GM23338 (cell line): Measurements from ENCODE around the gene LRIT1. TPM values are rescaled to one million over a fixed set of nuclear protein-coding genes. Genes with fewer than 3 reads are reported as not detected.

ENCODE experiments used
- ATAC-seq: fragments of 200-7000 bp; cut with Tn5 transposase; 3 replicates; pipeline ENCODE4 v1.9.1; 2020
- DNase-seq: peaks from one replicate; pipeline ENCODE4 v3.0.0-alpha.2; 2015; ENCODE audit warnings: low spot score
- H2AFZ ChIP-seq: fragments of 200-600 bp; sonication (generic); 2 replicates; pipeline ENCODE4 v1.8.0; 2016; ENCODE audit warnings: antibody characterized with exemption, mild to moderate bottlenecking, moderate library complexity
- H3F3A ChIP-seq: fragments of 200-600 bp; sonication (generic); replicated peaks from 2 replicates; pipeline ENCODE4 v1.8.0; 2017; ENCODE audit warnings: antibody characterized with exemption, mixed run types, low read depth
- H3K27ac ChIP-seq: fragments of 200-600 bp; sonication (generic); 2 replicates; pipeline ENCODE4 v1.6.1; 2016; ENCODE audit warnings: low read depth
- H3K27me3 ChIP-seq: fragments of 200-600 bp; sonication (generic); 2 replicates; pipeline ENCODE4 v1.8.0; 2016; ENCODE audit warnings: mild to moderate bottlenecking, mixed run types, moderate library complexity; ENCODE audit not compliant: insufficient read depth
- H3K36me3 ChIP-seq: fragments of 200-600 bp; sonication (generic); 2 replicates; pipeline ENCODE4 v1.8.0; 2016; ENCODE audit warnings: mild to moderate bottlenecking; ENCODE audit not compliant: insufficient read depth
- H3K4me1 ChIP-seq: fragments of 200-600 bp; sonication (generic); 2 replicates; pipeline ENCODE4 v1.8.0; 2016; ENCODE audit warnings: mild to moderate bottlenecking, moderate library complexity; ENCODE audit not compliant: insufficient read depth
- H3K4me2 ChIP-seq: fragments of 200-600 bp; sonication (generic); 2 replicates; pipeline ENCODE4 v1.7.1; 2017; ENCODE audit warnings: mixed run types
- H3K4me3 ChIP-seq: fragments of 200-600 bp; sonication (generic); 2 replicates; pipeline ENCODE4 v1.6.1; 2016; ENCODE audit warnings: mixed run types
- H3K79me2 ChIP-seq: fragments of 200-600 bp; sonication (generic); replicated peaks from 2 replicates; pipeline ENCODE4 v1.8.0; 2017; ENCODE audit warnings: mild to moderate bottlenecking; ENCODE audit not compliant: insufficient read depth
- H3K9me2 ChIP-seq: fragments of 200-600 bp; sonication (generic); 2 replicates; pipeline ENCODE4 v1.8.0; 2017; ENCODE audit not compliant: insufficient read depth
- H4K20me1 ChIP-seq: fragments of 200-600 bp; sonication (generic); replicated peaks from 2 replicates; pipeline ENCODE4 v1.8.0; 2017; ENCODE audit warnings: mild to moderate bottlenecking; ENCODE audit not compliant: insufficient read depth
- H3K27ac Mint-ChIP-seq: 2 replicates; pipeline ENCODE4 v1.8.0; 2020; ENCODE audit warnings: inconsistent platforms, mild to moderate bottlenecking, moderate library complexity, mixed read lengths
- H3K27me3 Mint-ChIP-seq: 3 replicates; pipeline ENCODE4 v1.8.0; 2022; ENCODE audit warnings: low read depth, mild to moderate bottlenecking, moderate library complexity, mixed read lengths, inconsistent platforms; ENCODE audit not compliant: insufficient read depth, poor library complexity
- H3K36me3 Mint-ChIP-seq: 3 replicates; pipeline ENCODE4 v1.8.0; 2021; ENCODE audit warnings: low read depth, mild to moderate bottlenecking, inconsistent platforms, moderate library complexity, mixed read lengths
- H3K4me1 Mint-ChIP-seq: 3 replicates; pipeline ENCODE4 v1.8.0; 2020; ENCODE audit warnings: mild to moderate bottlenecking, inconsistent platforms, mixed read lengths
- H3K4me3 Mint-ChIP-seq: 3 replicates; pipeline ENCODE4 v1.8.0; 2021; ENCODE audit warnings: moderate library complexity, mild to moderate bottlenecking, inconsistent platforms, mixed read lengths
- H3K9me3 Mint-ChIP-seq: 3 replicates; pipeline ENCODE4 v1.8.0; 2020; ENCODE audit warnings: moderate library complexity, mild to moderate bottlenecking, inconsistent platforms, mixed read lengths
- CREB1 ChIP-seq: fragments of 250-450 bp; sonication (Bioruptor Pico); IDR thresholded peaks from 2 replicates; pipeline ENCODE4 v1.5.0; 2020; ENCODE audit warnings: low read depth, mild to moderate bottlenecking, moderate library complexity
- EZH2 ChIP-seq: fragments of 200-600 bp; sonication (generic); IDR thresholded peaks from one replicate; pipeline ENCODE4 v1.8.0; 2017; ENCODE audit warnings: antibody characterized with exemption, mild to moderate bottlenecking, low read depth; ENCODE audit not compliant: unreplicated experiment
- JUNB ChIP-seq: IDR thresholded peaks from one replicate; pipeline ENCODE4 v1.6.1; 2016; ENCODE audit warnings: antibody characterized with exemption; ENCODE audit not compliant: unreplicated experiment
- ZNF114 ChIP-seq: fragments of 250-450 bp; sonication (Bioruptor Pico); IDR thresholded peaks from 2 replicates; pipeline ENCODE4 v1.5.0; 2020; ENCODE audit warnings: mild to moderate bottlenecking, moderate library complexity
- polyA plus RNA-seq: library from polyadenylated mRNA; unstranded; fragments of >200 nt; fragmentation: Nextera tagmentation; extraction: Ambion mirVana; gene quantifications from 2 replicates; pipeline ENCODE4 v1.2.1, GENCODE V29; 2016
- total RNA-seq: library from RNA; depleted of rRNA; stranded (reverse); fragments of >200 nt; shearing (Covaris generic); gene quantifications from 2 replicates; pipeline ENCODE4 v1.2.3, GENCODE V29; 2014
- TF ChIP-seq, protein P1 (sequence below): fragments of 250-450 bp; sonication (Bioruptor Pico); IDR thresholded peaks from 2 replicates; pipeline ENCODE4 v1.5.0; 2020; ENCODE audit warnings: mild to moderate bottlenecking, moderate library complexity

LRIT1 gene
- total and polyA plus RNA-seq, 2 experiments from 2014 or later = 0.07 TPM; not detected in 1

- Histone ChIP-seq H3F3A (no peaks in the 10 kb centered on the region), H3K4me1 (peaks cover 3% of the 10 kb centered on the region; the same call in 1 of the 2 replicates), H3K36me3 (no peaks in the 10 kb centered on the region), H3K27me3 (peaks cover 40% of the 10 kb centered on the region), H3K27ac (no peak within 1 kb of the TSS), H3K79me2 (no peaks in the 10 kb centered on the region), H3K4me2 (peak within 1 kb of the TSS; percentile 94), H4K20me1 (no peaks in the 10 kb centered on the region), H3K9me2 (no peaks in the 10 kb centered on the region), H2AFZ (peak within 1 kb of the TSS; percentile 98), H3K4me3 (peak within 1 kb of the TSS; percentile 78)
- ATAC-seq = peak; percentile 81
- TF ChIP-seq EZH2 (no peak), CREB1 (CRISPR knock-in tag) (0 out of 2 replicates have a peak, but pooled peaks have one; percentile 5), ZNF114 (CRISPR knock-in tag) (no peak), JUNB (no peak)
- TF ChIP-seq, protein P1, sequence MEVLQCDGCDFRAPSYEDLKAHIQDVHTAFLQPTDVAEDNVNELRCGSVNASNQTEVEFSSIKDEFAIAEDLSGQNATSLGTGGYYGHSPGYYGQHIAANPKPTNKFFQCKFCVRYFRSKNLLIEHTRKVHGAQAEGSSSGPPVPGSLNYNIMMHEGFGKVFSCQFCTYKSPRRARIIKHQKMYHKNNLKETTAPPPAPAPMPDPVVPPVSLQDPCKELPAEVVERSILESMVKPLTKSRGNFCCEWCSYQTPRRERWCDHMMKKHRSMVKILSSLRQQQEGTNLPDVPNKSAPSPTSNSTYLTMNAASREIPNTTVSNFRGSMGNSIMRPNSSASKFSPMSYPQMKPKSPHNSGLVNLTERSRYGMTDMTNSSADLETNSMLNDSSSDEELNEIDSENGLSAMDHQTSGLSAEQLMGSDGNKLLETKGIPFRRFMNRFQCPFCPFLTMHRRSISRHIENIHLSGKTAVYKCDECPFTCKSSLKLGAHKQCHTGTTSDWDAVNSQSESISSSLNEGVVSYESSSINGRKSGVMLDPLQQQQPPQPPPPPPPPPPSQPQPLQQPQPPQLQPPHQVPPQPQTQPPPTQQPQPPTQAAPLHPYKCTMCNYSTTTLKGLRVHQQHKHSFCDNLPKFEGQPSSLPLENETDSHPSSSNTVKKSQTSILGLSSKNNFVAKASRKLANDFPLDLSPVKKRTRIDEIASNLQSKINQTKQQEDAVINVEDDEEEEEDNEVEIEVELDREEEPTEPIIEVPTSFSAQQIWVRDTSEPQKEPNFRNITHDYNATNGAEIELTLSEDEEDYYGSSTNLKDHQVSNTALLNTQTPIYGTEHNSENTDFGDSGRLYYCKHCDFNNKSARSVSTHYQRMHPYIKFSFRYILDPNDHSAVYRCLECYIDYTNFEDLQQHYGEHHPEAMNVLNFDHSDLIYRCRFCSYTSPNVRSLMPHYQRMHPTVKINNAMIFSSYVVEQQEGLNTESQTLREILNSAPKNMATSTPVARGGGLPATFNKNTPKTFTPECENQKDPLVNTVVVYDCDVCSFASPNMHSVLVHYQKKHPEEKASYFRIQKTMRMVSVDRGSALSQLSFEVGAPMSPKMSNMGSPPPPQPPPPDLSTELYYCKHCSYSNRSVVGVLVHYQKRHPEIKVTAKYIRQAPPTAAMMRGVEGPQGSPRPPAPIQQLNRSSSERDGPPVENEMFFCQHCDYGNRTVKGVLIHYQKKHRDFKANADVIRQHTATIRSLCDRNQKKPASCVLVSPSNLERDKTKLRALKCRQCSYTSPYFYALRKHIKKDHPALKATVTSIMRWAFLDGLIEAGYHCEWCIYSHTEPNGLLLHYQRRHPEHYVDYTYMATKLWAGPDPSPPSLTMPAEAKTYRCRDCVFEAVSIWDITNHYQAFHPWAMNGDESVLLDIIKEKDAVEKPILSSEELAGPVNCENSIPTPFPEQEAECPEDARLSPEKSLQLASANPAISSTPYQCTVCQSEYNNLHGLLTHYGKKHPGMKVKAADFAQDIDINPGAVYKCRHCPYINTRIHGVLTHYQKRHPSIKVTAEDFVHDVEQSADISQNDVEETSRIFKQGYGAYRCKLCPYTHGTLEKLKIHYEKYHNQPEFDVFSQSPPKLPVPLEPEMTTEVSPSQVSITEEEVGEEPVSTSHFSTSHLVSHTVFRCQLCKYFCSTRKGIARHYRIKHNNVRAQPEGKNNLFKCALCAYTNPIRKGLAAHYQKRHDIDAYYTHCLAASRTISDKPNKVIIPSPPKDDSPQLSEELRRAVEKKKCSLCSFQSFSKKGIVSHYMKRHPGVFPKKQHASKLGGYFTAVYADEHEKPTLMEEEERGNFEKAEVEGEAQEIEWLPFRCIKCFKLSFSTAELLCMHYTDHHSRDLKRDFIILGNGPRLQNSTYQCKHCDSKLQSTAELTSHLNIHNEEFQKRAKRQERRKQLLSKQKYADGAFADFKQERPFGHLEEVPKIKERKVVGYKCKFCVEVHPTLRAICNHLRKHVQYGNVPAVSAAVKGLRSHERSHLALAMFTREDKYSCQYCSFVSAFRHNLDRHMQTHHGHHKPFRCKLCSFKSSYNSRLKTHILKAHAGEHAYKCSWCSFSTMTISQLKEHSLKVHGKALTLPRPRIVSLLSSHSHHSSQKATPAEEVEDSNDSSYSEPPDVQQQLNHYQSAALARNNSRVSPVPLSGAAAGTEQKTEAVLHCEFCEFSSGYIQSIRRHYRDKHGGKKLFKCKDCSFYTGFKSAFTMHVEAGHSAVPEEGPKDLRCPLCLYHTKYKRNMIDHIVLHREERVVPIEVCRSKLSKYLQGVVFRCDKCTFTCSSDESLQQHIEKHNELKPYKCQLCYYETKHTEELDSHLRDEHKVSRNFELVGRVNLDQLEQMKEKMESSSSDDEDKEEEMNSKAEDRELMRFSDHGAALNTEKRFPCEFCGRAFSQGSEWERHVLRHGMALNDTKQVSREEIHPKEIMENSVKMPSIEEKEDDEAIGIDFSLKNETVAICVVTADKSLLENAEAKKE (CRISPR knock-in tag) = no peak
- no peaks in the 10 kb centered on the region for H3K9me3 Mint-ChIP-seq
- no peak within 1 kb of the TSS for H3K27ac Mint-ChIP-seq
- H3K27me3 Mint-ChIP-seq = peaks cover 40% of the 10 kb centered on the region
- H3K4me1 Mint-ChIP-seq = peaks cover 5% of the 10 kb centered on the region
- H3K4me3 Mint-ChIP-seq = peak within 1 kb of the TSS; percentile 72
- no peaks in the 10 kb centered on the region for H3K36me3 Mint-ChIP-seq
- peak; percentile 85 for DNase-seq
Measured at GRCh38 chr10:84194424-84195043, 46.8 kb downstream of the LRIT1 start, which contains the start of gene CDHR1. Gene CDHR1, plus strand, starts transcription at chr10:84194537. Its CDS starts 224 bp downstream, at chr10:84194761.
